Stimulated activated CD4-positive, alpha-beta T cell treated with anti-CD3 and anti-CD28 coated beads, Interleukin-15, amount 100 ng/mL, for 24 hours (primary cell): ENCODE results near the gene PIK3IP1.

ENCODE experiments used
- DNase-seq: peaks from one replicate; pipeline ENCODE4 v3.0.0-alpha.2; 2020

Gene PIK3IP1

DNA sequence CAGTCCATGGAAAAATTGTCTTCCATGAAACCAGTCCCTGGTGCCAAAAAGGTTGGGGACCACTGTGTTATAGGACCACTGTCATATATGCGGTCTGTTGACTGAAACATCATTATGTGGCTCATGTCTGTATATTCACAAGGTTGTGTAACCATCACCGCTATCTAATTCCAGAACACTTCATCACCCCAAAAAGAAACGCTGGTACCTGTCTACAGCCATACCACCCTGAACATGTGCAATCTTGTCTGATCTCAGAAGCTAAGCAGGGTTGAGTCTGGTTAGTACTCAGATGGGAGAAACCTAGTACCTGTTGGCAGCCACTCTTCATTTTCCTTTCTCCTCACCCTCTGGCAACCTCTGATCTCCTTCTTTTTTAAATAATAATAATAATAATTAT is 12.9 kb upstream of the PIK3IP1 start:
- DNase-seq = no peak

DNA sequence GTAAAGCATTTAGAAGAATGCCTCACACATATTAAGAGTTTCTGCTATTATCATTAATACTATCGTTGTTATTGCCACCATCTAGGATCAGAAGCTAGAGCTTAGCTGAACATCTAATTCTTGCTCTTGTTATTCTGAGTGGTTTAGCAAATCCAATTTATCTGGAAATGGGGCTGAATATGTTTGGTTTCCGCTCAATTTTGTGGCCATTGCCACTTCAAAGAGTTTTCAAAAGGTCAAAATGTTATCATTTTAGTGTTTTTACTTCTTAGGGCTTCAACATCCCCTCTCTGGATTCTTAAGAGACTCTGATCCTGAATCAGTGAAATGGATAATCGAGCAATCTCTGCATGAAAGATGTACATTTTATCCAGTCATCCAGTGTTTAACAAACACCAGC is 10.2 kb upstream of the PIK3IP1 start:
- DNase-seq = no peak

DNA sequence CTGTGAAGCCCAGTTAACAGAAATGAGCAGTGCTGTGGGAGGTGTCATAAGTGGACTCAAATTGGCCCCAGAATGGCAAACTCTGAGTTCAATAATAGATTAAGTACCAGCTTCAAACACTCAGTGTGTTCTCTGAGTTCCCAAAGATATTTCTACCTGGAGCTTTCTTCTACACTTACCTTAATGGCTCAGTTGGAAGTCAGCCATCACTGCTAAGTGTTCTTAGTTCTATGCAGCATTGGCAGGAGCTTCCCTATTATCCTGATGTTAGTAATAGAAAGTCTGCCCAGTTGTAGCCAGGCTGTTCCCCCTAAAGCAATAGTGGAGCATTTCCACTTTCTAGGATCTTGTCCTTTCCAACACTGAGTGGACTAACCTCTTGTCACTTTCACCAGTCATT is 9.7 kb upstream of the PIK3IP1 start:
- DNase-seq = no peak

DNA sequence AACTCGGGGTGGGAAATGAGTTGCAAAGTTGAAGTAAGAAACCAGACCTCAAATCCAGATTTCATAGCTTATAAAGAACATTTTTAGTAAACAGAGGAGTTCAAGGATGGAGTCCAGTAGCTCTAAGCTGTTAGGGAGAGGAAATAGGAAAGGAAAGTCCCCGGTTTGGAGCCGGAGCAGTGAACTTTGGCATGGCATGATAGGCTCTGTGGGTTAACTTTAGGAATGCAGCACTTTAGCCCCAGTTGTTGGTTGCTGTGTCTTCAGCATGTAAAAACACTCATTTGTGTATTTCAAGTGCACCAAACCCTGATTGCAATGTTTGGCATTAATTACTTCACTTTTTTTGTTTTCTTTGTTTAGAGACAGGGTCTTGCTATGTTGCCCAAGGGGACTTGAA is 8.6 kb upstream of the PIK3IP1 start:
- DNase-seq = no peak

DNA sequence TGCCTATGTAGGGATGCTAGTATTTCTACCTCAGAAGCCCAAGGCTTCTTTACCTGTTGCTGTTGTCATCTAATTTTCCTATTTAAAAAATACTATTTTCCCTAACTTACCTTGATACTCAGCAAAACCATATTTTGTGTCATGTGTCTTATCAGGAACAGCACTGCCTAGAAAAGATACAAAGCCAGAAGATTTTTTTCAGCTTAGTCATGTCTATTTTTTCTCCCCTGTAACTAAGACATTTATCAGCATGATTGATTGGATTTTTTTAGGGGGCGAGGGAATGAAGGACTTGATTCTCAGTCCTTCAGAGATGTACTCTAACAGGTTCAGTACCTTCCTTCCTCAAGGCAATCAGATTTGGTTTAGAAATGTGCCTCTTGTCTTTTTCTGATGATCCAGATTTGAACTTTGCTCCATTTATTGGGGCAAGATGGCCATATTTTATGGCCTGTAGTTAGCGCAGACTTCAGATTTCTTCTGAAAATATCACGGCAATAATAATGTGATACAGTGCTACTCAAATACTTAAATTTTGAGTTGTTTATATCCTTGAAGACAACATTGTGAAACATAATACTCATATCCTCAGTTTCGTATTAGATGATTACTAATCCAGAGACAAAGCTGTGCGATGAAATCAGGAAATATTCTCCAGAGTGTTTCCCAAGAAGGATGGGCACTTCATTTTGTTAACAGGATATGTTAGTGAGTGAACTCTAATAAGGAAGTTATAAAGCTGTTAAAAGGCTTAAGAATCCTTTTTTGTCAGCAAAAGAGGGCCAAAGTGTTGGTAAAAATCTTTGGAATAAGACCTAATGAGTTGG is 3.8 kb upstream of the PIK3IP1 start:
- DNase-seq = no peak

DNA sequence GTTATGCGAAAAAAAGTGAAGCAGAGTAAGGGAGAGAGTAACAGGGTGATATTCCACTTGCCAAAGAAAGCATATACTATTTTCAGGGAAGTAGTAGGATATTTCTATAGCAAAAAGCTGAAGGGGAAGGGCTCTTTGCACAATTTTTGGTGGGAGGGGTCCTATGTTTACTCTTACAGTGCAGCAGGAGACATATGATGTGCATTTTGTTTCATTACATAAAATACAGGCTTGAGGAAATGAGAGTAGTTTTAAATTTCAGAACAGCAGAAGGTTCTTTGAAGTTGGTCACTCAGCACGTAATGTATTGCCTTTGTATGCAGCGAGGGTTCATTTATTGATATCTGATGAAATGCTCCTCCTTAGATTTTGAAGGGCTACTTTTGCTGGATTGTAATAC is 3.1 kb upstream of the PIK3IP1 start:
- no peak for DNase-seq

DNA sequence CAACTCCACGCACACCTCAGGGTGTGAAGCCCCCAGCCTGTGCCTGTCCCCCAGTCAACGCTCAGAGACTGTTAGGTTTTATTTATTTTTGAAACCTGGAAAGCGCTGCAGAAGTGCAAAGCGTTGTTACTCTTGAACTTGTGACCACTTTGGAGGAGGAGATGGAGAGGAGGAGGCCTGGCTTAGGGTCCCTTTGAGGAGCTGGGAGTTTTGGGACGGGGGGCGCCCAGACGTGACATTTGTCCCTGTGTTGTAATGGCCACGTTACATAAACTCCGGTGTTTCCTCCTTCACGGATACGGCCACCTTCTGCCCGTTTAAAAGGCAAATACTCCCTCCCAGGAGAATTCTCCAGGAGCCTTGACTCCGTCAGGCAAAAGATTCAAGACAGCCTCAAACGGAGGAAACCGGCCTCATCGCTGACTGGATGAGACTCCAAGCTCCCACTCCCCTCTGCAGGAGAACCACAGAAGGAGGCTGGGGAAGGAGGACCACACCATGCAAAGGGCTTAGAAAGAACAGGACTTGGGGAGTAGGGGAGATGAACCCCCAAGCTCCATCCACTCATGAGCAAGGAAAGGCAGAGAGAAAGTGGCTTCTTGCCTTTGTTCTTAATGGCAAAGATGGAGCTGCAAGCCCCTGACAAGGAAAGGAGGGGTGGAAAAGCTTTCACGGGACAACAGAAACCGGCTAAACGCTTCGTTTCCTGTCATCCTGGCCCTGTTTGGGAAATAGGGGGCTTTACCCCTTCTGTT is 630 bp downstream of the PIK3IP1 start:
- DNase-seq = no peak

DNA sequence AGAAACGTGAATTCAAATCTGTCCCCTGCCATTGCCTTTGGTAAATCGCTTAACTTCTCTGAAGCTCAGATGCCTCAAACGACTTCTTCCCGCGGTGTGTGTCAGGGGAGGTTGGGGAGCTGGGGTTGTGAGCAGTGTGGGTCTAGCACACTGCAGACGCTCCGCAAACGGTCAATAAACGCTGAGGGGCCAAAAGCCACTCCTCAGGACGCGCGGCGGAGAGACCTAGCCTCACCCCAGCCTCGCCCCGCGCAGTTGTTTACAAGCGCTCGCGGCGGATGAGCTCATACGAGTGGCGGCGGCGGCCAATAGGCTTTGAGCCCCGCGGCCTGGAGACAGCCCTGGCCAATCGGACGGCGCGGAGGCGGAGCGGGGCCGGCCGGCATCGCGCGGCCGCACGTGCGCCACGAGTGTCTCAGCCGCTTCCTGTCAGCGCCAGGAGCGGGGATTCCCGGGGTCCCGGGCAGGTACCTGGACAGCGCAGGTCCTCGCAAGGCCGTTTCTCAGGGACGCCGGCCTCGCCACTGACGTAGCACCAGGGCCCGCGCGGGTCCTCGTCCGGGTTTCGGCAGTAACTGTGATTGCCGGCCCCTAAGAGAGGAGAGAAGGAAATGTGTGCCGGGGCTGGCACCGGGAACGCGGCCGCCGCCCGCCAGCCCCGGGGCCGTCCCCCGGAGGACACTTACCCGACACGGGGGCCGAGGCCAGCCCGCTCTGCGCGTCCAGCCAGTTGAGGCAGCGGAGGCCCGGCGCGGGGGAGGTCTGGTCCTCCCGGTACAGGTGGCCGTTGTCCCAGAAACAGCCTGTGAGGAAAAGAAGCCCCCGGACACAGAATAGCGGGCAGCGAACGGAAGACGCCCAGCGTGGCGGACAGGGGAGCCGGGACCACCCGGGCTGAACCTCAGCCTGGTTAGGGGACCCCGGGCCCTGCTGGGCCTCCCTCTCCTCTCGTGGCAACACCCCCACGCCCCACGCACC is 1.5 kb downstream of the PIK3IP1 start:
- DNase-seq = peak; percentile 96

DNA sequence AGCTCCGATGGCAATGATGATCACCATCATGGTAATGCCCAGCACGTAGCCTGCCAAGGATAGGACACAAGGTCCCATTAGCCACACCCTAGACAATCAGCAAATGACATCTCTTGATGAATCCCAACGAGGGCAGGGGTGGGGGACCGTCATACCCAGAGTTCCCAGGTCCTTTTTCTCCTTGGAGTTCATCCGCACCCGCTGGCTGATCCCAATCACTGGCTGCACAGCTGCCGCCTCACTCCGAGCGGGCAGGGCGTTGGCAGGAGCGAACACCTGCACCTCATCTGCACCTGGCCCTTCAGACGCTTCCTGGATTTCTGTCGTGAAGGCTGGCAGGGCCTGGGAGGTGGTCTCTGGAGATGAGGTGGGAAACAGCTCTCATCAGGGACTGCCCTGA is 2.9 kb downstream of the PIK3IP1 start:
- no peak for DNase-seq

DNA sequence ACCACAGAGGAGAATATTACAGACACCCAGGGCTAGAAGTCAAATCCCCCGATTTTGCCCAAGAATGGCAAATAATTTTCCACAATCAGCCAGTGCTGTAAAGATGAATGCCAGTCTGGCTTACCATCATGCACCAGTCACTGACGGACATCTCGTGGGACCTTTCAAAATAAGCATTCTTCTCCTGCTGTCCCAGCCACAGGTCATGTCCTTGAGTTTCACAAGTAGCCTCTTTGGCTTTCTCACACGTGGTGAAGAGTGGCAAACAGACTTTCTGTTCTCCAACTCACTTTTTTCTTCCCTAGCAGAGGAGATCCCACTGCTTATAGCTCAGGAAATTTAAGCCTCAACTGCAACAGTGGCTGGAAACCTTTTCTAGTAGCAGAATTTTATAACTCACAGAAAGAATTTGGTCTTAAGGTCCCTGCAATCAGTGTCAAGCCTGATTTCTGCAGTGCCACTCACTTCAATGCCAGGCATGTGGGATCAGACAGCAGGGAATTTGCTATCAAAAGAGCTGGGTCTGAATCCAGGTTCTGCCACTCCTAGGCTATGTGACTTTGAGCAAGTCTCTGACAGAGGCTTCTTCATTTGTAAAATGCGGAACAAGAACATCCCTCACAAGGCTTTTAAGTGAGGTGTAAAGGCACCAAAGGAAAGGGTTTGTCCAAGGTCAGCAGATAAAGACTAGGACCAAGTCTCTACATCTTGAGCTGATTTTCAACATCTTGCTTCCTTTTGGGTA is 3.6 kb downstream of the PIK3IP1 start:
- no peak for DNase-seq

DNA sequence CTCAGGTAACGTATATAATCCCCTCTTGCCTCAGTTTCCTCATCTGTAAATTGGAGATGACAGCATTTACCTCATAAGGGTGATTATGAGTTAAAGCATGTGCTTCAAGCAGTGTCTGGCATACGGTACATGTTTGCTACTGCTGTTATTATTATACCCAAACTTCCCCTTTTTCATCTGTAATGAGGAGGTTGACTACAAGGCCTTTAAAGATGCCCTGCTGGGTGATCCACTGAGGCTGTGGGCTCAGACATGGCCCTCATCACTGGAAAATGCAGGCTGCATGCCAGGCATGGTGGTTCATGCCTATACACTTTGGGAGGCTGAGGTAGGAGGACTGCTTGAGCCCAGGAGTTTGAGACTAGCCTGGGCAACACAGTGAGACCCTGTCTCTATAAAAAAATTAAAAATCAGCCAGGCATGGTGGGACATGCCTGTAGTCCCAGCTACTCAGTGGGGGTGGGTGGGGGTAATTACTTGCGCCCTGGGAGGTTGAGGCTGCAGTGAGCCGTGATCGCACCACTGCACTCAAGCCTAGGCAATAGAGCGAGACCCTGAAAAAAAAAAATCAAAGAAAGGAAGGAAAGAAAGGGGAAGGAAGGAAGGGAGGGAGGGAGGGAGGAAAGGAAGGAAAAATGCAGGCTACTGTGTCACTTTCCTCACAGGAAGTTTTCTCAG is 4.3 kb downstream of the PIK3IP1 start:
- no peak for DNase-seq

DNA sequence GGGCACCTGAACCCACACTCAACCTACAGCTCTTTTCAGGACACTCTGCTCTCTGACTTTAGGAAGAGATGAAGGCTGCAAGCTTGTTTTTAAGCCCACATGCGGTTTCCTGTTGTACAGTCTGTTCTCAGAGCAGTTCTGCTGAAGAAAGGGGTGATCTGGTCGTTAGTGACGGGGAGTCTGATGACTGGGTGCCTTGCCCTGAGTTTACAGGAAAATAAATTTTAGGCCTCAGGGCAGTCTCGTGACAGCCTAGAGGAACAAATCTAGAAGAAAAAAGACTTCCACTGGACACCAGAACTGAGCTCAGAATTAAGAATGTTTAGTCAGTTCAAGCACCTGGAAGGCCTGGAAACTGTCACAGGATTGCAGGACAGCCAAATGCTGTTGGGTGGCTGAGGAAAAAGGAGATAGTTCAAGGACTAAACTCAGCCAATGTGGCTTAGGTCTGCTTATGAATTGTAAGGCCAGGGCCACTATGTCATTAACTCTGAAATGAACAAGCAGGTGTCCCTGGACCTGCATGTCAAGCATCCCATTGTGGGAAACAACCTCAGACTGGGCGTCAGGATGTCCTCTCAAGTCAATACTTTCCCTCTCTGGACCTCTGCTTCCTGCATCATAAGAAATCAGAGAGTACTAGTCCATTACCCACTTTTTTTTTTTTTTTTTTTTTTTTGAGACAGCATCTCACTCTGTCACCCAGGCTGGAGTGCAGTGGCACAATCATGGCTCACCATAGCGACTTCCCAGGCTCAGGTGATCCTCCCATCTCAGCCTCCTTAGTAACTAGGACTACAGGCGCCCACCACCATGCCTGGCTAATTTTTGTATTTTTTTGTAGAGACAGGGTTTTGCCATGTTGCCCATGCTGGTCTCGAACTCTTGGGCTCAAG is 5.7 kb downstream of the PIK3IP1 start:
- DNase-seq = peak; percentile 65

DNA sequence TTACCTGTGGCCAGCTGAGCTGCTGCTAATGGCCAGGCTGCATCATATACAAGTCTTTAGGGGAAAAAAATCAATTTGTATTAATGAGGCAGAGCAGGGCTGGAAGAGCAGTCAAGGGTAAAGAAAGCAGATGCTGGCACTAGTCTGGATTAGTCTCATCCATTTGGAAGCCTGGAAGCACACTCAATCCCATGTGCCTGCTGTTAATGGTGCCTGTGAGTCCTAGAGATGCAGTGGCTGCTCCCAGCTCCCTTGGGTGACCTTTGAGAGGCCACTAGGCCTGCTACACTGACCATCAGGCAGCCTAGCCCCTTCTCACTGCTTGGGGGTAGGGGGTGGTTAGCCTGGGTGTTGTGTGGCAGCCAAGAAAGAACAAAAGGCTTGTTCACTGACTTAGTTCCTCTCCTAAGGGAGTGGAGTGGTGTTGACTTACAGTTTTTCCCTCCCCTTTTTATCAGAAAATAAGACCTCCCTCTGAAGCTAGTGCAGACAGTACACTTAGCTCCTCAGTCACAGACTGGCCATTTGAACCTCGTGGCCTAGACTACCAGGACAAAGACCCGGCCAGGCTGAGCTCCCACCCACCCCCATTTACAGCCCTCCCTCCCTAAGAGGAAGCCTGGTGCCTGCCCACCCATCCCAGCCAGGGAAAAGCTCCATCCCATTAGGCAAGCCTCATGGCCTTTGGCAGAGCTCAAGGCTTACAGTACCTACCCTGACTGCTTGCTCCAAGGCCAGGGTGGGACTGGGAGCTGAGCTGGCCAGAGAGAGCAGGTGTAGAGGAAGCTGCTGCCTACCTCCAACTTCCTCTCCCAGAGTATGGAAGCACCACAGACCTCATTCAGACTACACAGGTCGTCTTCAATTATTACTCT is 7.8 kb downstream of the PIK3IP1 start:
- no peak for DNase-seq

DNA sequence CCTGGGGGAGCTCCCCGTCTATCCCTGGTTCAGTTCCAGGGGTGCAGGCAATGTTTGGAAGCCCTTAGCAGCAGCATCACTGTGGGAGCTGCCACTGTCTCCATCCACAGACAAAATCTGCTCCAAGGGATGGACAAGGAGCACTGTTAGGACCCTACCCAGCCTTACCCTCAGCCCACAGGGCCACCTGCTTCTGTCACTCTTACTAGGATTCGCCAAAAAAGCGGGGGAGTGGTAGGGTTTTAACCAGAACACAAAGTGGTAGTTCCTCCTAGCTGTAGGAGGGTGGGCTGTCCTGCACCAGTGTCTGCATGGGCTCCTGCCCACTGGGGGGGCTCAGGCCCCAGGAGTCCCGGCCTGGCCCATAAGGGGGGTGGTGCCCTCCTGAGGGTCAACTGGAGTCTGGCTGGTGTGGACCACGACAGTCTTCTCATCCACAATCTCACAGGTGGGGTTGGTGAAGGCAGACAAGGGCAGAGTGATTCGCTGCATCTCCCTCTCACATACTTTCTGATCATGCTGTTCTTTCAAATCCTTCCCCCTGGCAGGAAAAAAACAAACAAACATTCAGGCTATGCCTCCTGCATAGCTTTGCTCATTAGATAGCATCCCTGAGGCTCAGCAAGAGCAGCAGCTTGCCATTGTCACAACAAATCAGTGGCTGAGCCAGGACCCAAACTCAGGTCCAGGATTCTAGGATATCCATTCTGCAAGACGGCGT is 9.4 kb downstream of the PIK3IP1 start:
- DNase-seq = no peak

DNA sequence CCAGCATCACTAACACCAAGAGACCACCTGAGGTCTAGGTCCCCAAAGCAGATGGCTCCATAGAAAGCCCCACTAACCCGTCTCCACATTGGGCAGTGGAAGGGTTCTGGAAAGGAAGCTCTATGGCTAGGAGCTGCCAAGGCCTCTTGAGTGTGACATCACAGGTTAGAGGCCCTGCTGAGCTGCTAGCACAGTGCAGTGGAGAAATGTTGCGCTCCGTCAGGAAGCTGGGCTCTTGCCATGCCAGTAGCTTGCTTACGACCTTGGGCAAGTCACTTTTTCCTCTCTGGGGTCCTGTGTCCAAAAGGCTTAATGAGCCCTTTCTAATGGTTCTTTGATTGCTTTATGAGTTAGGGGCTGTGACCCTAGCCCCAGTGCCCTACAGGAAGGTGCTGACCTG is 10.6 kb downstream of the PIK3IP1 start:
- no peak for DNase-seq

DNA sequence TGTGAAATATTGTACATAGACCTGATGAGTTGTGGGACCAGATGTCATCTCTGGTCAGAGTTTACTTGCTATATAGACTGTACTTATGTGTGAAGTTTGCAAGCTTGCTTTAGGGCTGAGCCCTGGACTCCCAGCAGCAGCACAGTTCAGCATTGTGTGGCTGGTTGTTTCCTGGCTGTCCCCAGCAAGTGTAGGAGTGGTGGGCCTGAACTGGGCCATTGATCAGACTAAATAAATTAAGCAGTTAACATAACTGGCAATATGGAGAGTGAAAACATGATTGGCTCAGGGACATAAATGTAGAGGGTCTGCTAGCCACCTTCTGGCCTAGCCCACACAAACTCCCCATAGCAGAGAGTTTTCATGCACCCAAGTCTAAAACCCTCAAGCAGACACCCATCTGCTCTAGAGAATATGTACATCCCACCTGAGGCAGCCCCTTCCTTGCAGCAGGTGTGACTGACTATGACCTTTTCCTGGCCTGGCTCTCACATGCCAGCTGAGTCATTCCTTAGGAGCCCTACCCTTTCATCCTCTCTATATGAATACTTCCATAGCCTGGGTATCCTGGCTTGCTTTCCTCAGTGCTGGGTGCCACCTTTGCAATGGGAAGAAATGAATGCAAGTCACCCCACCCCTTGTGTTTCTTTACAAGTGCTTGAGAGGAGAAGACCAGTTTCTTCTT is 12.3 kb downstream of the PIK3IP1 start:
- DNase-seq = no peak

DNA sequence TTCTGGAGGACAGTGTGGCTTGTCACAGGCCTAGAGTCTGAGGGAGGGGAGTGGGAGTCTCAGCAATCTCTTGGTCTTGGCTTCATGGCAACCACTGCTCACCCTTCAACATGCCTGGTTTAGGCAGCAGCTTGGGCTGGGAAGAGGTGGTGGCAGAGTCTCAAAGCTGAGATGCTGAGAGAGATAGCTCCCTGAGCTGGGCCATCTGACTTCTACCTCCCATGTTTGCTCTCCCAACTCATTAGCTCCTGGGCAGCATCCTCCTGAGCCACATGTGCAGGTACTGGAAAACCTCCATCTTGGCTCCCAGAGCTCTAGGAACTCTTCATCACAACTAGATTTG is 13.0 kb downstream of the PIK3IP1 start:
- DNase-seq = no peak

DNA sequence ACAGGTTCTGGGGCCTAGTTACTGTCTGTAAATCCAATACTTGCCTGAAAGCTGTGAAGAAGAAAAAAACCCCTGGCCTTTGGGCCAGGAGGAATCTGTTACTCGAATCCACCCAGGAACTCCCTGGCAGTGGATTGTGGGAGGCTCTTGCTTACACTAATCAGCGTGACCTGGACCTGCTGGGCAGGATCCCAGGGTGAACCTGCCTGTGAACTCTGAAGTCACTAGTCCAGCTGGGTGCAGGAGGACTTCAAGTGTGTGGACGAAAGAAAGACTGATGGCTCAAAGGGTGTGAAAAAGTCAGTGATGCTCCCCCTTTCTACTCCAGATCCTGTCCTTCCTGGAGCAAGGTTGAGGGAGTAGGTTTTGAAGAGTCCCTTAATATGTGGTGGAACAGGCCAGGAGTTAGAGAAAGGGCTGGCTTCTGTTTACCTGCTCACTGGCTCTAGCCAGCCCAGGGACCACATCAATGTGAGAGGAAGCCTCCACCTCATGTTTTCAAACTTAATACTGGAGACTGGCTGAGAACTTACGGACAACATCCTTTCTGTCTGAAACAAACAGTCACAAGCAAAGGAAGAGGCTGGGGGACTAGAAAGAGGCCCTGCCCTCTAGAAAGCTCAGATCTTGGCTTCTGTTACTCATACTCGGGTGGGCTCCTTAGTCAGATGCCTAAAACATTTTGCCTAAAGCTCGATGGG is 13.5 kb downstream of the PIK3IP1 start:
- no peak for DNase-seq
